GM12892 (cell line): ENCODE data around the gene STRN4.

Experiments
- POLR2A ChIP-seq: IDR thresholded peaks from 2 replicates; pipeline ENCODE4 v1.6.1; 2011; ENCODE audit warnings: low read depth, low read length, control low read depth
- POLR2AphosphoS5 ChIP-seq: IDR thresholded peaks from 2 replicates; pipeline ENCODE4 v1.6.1; 2011; ENCODE audit warnings: low read depth, low read length, control low read depth
- TAF1 ChIP-seq: IDR thresholded peaks from 2 replicates; pipeline ENCODE4 v1.6.1; 2011; ENCODE audit warnings: low read depth, mild to moderate bottlenecking, control low read depth, low read length, borderline replicate concordance

GRCh38 chr19:46748325-46749109, 2.3 kb upstream of the STRN4 start:
- TF ChIP-seq POLR2AphosphoS5 (no peak), POLR2A (no peak), TAF1 (no peak)
